HG03060 (cell line): Measurements from ENCODE around the gene UBE2G2.
"Not testable (repeated sequence)": the region's sequence is repeated elsewhere in the genome, so short reads cannot be mapped to it uniquely, and the experiment has no call there.

Source experiments
- ATAC-seq: cut with Tn5 transposase; IDR thresholded peaks from one replicate; pipeline ENCODE4 v1.9.1; 2021; ENCODE audit warnings: low read depth, moderate number of reproducible peaks; ENCODE audit not compliant: unreplicated experiment

The UBE2G2 gene

GRCh38 chr21:44836666-44837471 is 35.2 kb upstream of the UBE2G2 start:
- no peak for ATAC-seq

- no peak for ATAC-seq
Measured at GRCh38 chr21:44836349-44836665, 34.7 kb upstream of the UBE2G2 start.

- ATAC-seq, result no peak
Measured at GRCh38 chr21:44835647-44835973, 34.0 kb upstream of the UBE2G2 start.

GRCh38 chr21:44834951-44835646 is 33.5 kb upstream of the UBE2G2 start:
- ATAC-seq, result no peak

GRCh38 chr21:44834231-44834950 is 32.8 kb upstream of the UBE2G2 start:
- no peak for ATAC-seq

- no peak for ATAC-seq
Measured at GRCh38 chr21:44833663-44834062, 32.0 kb upstream of the UBE2G2 start.

- ATAC-seq, result not testable (repeated sequence)
Measured at GRCh38 chr21:44832516-44833255, 31.1 kb upstream of the UBE2G2 start.

GRCh38 chr21:44831227-44831860 is 29.7 kb upstream of the UBE2G2 start:
- ATAC-seq, result no peak

GRCh38 chr21:44829507-44830092 is 28.0 kb upstream of the UBE2G2 start:
- no peak for ATAC-seq

GRCh38 chr21:44828362-44829056 is 26.9 kb upstream of the UBE2G2 start:
- ATAC-seq, result no peak

GRCh38 chr21:44823179-44823660 is 21.6 kb upstream of the UBE2G2 start:
- ATAC-seq, result no peak

- ATAC-seq, result no peak
Measured at GRCh38 chr21:44822484-44823178, 21.0 kb upstream of the UBE2G2 start.

GRCh38 chr21:44820851-44821250 is 19.2 kb upstream of the UBE2G2 start:
- no peak for ATAC-seq

GRCh38 chr21:44819283-44820243 is 17.9 kb upstream of the UBE2G2 start:
- no peak for ATAC-seq

- no peak for ATAC-seq
Measured at GRCh38 chr21:44818640-44819011, 17.0 kb upstream of the UBE2G2 start.

GRCh38 chr21:44817914-44818639 is 16.5 kb upstream of the UBE2G2 start, which contains the start of gene SUMO3:
Gene SUMO3 (minus strand): TSS chr21:44818062. CDS start chr21:44817968, 94 bp downstream.
- no peak for ATAC-seq

GRCh38 chr21:44817506-44817880 is 15.9 kb upstream of the UBE2G2 start:
- peak; percentile 61 for ATAC-seq
